Measurements from ENCODE around the gene SMC1A.

- TF ChIP-seq, protein P1, sequence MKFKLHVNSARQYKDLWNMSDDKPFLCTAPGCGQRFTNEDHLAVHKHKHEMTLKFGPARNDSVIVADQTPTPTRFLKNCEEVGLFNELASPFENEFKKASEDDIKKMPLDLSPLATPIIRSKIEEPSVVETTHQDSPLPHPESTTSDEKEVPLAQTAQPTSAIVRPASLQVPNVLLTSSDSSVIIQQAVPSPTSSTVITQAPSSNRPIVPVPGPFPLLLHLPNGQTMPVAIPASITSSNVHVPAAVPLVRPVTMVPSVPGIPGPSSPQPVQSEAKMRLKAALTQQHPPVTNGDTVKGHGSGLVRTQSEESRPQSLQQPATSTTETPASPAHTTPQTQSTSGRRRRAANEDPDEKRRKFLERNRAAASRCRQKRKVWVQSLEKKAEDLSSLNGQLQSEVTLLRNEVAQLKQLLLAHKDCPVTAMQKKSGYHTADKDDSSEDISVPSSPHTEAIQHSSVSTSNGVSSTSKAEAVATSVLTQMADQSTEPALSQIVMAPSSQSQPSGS (CRISPR knock-in tag; IDR thresholded peaks at IDR 0.05; ENCODE audit: borderline replicate concordance, low read depth): no peak
- no peak for TF ChIP-seq CTCF (IDR thresholded peaks at IDR 0.05)
- no peak for TF ChIP-seq NR2C2 (CRISPR knock-in tag; IDR thresholded peaks at IDR 0.05)
- no peak for TF ChIP-seq MAX (CRISPR knock-in tag; IDR thresholded peaks at IDR 0.05)
- TF ChIP-seq CREB1 (CRISPR knock-in tag; IDR thresholded peaks at IDR 0.05): no peak
- TF ChIP-seq NR1H2 (CRISPR knock-in tag; IDR thresholded peaks at IDR 0.05): no peak
- no peak for TF ChIP-seq MLX (CRISPR knock-in tag; IDR thresholded peaks at IDR 0.05)
- no peak for TF ChIP-seq USF2 (CRISPR knock-in tag; IDR thresholded peaks at IDR 0.05)
- TF ChIP-seq NFYB (CRISPR knock-in tag; conservative IDR thresholded peaks at IDR 0.05; ENCODE audit: low read depth): no peak
- no peak for TF ChIP-seq ETV6 (CRISPR knock-in tag; IDR thresholded peaks at IDR 0.05)
Observed at GRCh38 chrX:53373307-53373706, 49.1 kb downstream of the SMC1A start.

Data from WTC11 (cell line).